Skeletal muscle satellite cell (primary cell): Measurements from ENCODE around the gene SOX6.

Experiments used
- H3K27me3 ChIP-seq: 2 replicates; pipeline ENCODE4 v1.7.0; 2013; ENCODE audit warnings: low read length; ENCODE audit not compliant: control insufficient read depth, insufficient read depth
- H3K36me3 ChIP-seq: 2 replicates; pipeline ENCODE4 v1.7.0; 2013; ENCODE audit warnings: mild to moderate bottlenecking, control low read depth, low read length; ENCODE audit not compliant: insufficient read depth
- H3K4me1 ChIP-seq: 2 replicates; pipeline ENCODE4 v1.7.0; 2013; ENCODE audit warnings: low read length; ENCODE audit not compliant: control insufficient read depth, insufficient read depth
- H3K4me2 ChIP-seq: 2 replicates; pipeline ENCODE4 v1.7.0; 2013; ENCODE audit warnings: mild to moderate bottlenecking, low read length
- H3K4me3 ChIP-seq: 2 replicates; pipeline ENCODE4 v1.7.0; 2013; ENCODE audit warnings: low read length
- H3K9ac ChIP-seq: 2 replicates; pipeline ENCODE4 v1.7.0; 2013; ENCODE audit warnings: mild to moderate bottlenecking, low read depth, low read length, moderate library complexity
- H3K9me3 ChIP-seq: replicated peaks from 2 replicates; pipeline ENCODE4 v1.7.0; 2013; ENCODE audit warnings: mild to moderate bottlenecking, control low read depth, low read length

Gene SOX6

GRCh38 chr11:16052750-16053149 is 303.6 kb downstream of the SOX6 start:
- Histone ChIP-seq H3K4me3 (no peak overlapping the region), H3K9ac (no peak overlapping the region)

GRCh38 chr11:16049611-16050010 is 306.7 kb downstream of the SOX6 start:
- no peaks in the 10 kb centered on the region for H3K9me3 ChIP-seq
- H3K4me2 ChIP-seq = no peak overlapping the region
- H3K27me3 ChIP-seq = no peaks in the 10 kb centered on the region
- no peak overlapping the region for H3K9ac ChIP-seq
- no peak overlapping the region for H3K4me3 ChIP-seq
- H3K36me3 ChIP-seq = no peaks in the 10 kb centered on the region
- H3K4me1 ChIP-seq = no peaks in the 10 kb centered on the region

More at GRCh38 chr11:16052750-16053149, 303.6 kb downstream of the SOX6 start:
- H3K4me1 ChIP-seq = no peaks in the 10 kb centered on the region
- no peaks in the 10 kb centered on the region for H3K9me3 ChIP-seq
- H3K4me2 ChIP-seq = no peak overlapping the region
- no peaks in the 10 kb centered on the region for H3K27me3 ChIP-seq
- H3K36me3 ChIP-seq = no peaks in the 10 kb centered on the region

GRCh38 chr11:16047073-16047472 is 309.3 kb downstream of the SOX6 start:
- no peak overlapping the region for H3K4me2 ChIP-seq
- H3K27me3 ChIP-seq = no peaks in the 10 kb centered on the region
- no peaks in the 10 kb centered on the region for H3K36me3 ChIP-seq

GRCh38 chr11:16043617-16044016 is 312.7 kb downstream of the SOX6 start:
- Histone ChIP-seq H3K27me3 (no peaks in the 10 kb centered on the region), H3K9me3 (no peaks in the 10 kb centered on the region), H3K4me2 (no peak overlapping the region), H3K9ac (no peak overlapping the region), H3K36me3 (no peaks in the 10 kb centered on the region), H3K4me1 (no peaks in the 10 kb centered on the region), H3K4me3 (no peak overlapping the region)

More at GRCh38 chr11:16047073-16047472, 309.3 kb downstream of the SOX6 start:
- Histone ChIP-seq H3K9me3 (no peaks in the 10 kb centered on the region), H3K4me1 (no peaks in the 10 kb centered on the region), H3K4me3 (no peak overlapping the region), H3K9ac (no peak overlapping the region)

GRCh38 chr11:16041207-16041606 is 315.1 kb downstream of the SOX6 start:
- Histone ChIP-seq H3K36me3 (no peaks in the 10 kb centered on the region), H3K9me3 (no peaks in the 10 kb centered on the region), H3K27me3 (no peaks in the 10 kb centered on the region), H3K4me1 (no peaks in the 10 kb centered on the region), H3K9ac (no peak overlapping the region), H3K4me3 (no peak overlapping the region), H3K4me2 (no peak overlapping the region)

GRCh38 chr11:16040151-16040550 is 316.2 kb downstream of the SOX6 start:
- Histone ChIP-seq H3K4me2 (no peak overlapping the region), H3K9me3 (no peaks in the 10 kb centered on the region), H3K36me3 (no peaks in the 10 kb centered on the region), H3K27me3 (no peaks in the 10 kb centered on the region), H3K4me1 (no peaks in the 10 kb centered on the region), H3K4me3 (no peak overlapping the region), H3K9ac (no peak overlapping the region)

GRCh38 chr11:16037179-16037578 is 319.2 kb downstream of the SOX6 start:
- Histone ChIP-seq H3K4me1 (no peaks in the 10 kb centered on the region), H3K36me3 (no peaks in the 10 kb centered on the region), H3K27me3 (no peaks in the 10 kb centered on the region), H3K9me3 (no peaks in the 10 kb centered on the region), H3K4me2 (no peak overlapping the region), H3K9ac (no peak overlapping the region), H3K4me3 (no peak overlapping the region)

GRCh38 chr11:16036218-16036617 is 320.1 kb downstream of the SOX6 start:
- H3K4me3 ChIP-seq = no peak overlapping the region
- no peaks in the 10 kb centered on the region for H3K9me3 ChIP-seq
- H3K4me2 ChIP-seq = no peak overlapping the region
- no peaks in the 10 kb centered on the region for H3K27me3 ChIP-seq
- H3K9ac ChIP-seq = no peak overlapping the region
- H3K4me1 ChIP-seq = no peaks in the 10 kb centered on the region
- H3K36me3 ChIP-seq = no peaks in the 10 kb centered on the region

GRCh38 chr11:16034074-16034473 is 322.3 kb downstream of the SOX6 start:
- H3K9ac ChIP-seq = no peak overlapping the region
- no peaks in the 10 kb centered on the region for H3K36me3 ChIP-seq
- no peak overlapping the region for H3K4me3 ChIP-seq
- H3K9me3 ChIP-seq = no peaks in the 10 kb centered on the region
- no peak overlapping the region for H3K4me2 ChIP-seq
- H3K4me1 ChIP-seq = no peaks in the 10 kb centered on the region
- H3K27me3 ChIP-seq = no peaks in the 10 kb centered on the region

GRCh38 chr11:16032974-16033373 is 323.4 kb downstream of the SOX6 start:
- Histone ChIP-seq H3K9ac (no peak overlapping the region), H3K9me3 (no peaks in the 10 kb centered on the region), H3K27me3 (no peaks in the 10 kb centered on the region), H3K4me1 (no peaks in the 10 kb centered on the region), H3K4me2 (no peak overlapping the region), H3K36me3 (no peaks in the 10 kb centered on the region), H3K4me3 (no peak overlapping the region)

GRCh38 chr11:16031210-16031609 is 325.1 kb downstream of the SOX6 start:
- Histone ChIP-seq H3K36me3 (no peaks in the 10 kb centered on the region), H3K27me3 (no peaks in the 10 kb centered on the region), H3K4me3 (no peak overlapping the region), H3K9ac (no peak overlapping the region), H3K4me1 (no peaks in the 10 kb centered on the region), H3K4me2 (no peak overlapping the region), H3K9me3 (no peaks in the 10 kb centered on the region)

- H3K36me3 ChIP-seq = no peaks in the 10 kb centered on the region
- no peaks in the 10 kb centered on the region for H3K27me3 ChIP-seq
- no peaks in the 10 kb centered on the region for H3K4me1 ChIP-seq
- no peak overlapping the region for H3K9ac ChIP-seq
- no peak overlapping the region for H3K4me2 ChIP-seq
- H3K4me3 ChIP-seq = no peak overlapping the region
- no peaks in the 10 kb centered on the region for H3K9me3 ChIP-seq
These were observed 325.7 kb downstream of the SOX6 start for GRCh38 chr11:16030664-16031063.
